ENCODE results near the gene CISH.

GRCh38 chr3:50599115-50599715, 12.4 kb downstream of the CISH start:
- TF ChIP-seq POLR2AphosphoS5 (IDR thresholded peaks at IDR 0.05; ENCODE audit: low read depth, low read length) (no peak), POLR2A (IDR thresholded peaks at IDR 0.05; ENCODE audit: low read depth, low read length) (no peak)

Data from GM12892 (cell line).